Mucosa of descending colon (tissue), 3 donors: ENCODE results near the gene ZSWIM5. TPM values are rescaled to one million over a fixed set of nuclear protein-coding genes. Genes with fewer than 3 reads are reported as not detected.
A peak's percentile ranks its signal among the peaks of the same experiment; 100 is the strongest.
"Not testable (repeated sequence)": the region's sequence is repeated elsewhere in the genome, so short reads cannot be mapped to it uniquely, and the experiment has no call there.

Experiments
- ATAC-seq: fragments of 200-7000 bp; cut with Tn5 transposase; one replicate; pipeline ENCODE4 v1.9.1; 2020; ENCODE audit warnings: mild to moderate bottlenecking, moderate library complexity
- DNase-seq, 3 donors: peaks; one replicate each; pipeline ENCODE4 v3.0.0-alpha.2; 2020
- H3K36me3 ChIP-seq: fragments of 200-600 bp; one replicate; pipeline ENCODE4 v1.8.0; 2021; ENCODE audit warnings: low read depth, mild to moderate bottlenecking
- H3K4me1 ChIP-seq: fragments of 200-600 bp; one replicate; pipeline ENCODE4 v1.8.0; 2021; ENCODE audit warnings: low read depth, mild to moderate bottlenecking
- H3K4me3 ChIP-seq: fragments of 200-600 bp; one replicate; pipeline ENCODE4 v1.8.0; 2021; ENCODE audit warnings: mild to moderate bottlenecking
- H3K9me3 ChIP-seq: fragments of 200-600 bp; one replicate; pipeline ENCODE4 v1.8.0; 2021; ENCODE audit warnings: mild to moderate bottlenecking
- CTCF ChIP-seq: fragments of 200-600 bp; IDR thresholded peaks from one replicate; pipeline ENCODE4 v1.8.0; 2022; ENCODE audit warnings: antibody characterized with exemption, mild to moderate bottlenecking
- intact Hi-C, 2 donors: fragments of 100-400 bp; cut with DNase I in 1 of 2; cut with micrococcal nuclease in 1 of 2; formaldehyde crosslinking; loops; one replicate each; pipeline versions ENCODE4 v1.11.0 to v1.11.1; 2022; cut with DNase I, micrococcal nuclease
- total RNA-seq, 3 donors: library from RNA; stranded (reverse); fragmentation: NEBNext Ultra II Directional in 2 of 3; extraction: Animal tissue kit (Norgen Biotek cat#: 25700) in 2 of 3; gene quantifications; one replicate each; pipeline versions ENCODE4 v1.2.1 to v1.2.4, GENCODE V29; 2021 to 2023
- donor health status: DM: no; HTN: no; CAD: no; lungs with moderate emphysema.
- donor health status: DM: no; HTN: no; CAD: no.
- donor health status: DM: no; HTN: yes; CAD: no.

ZSWIM5 gene
- total RNA-seq, 3 donors from 2014 or later = 6.9 to 16.5 (median 10.1) TPM

- ATAC-seq (no peak), DNase-seq (no peak)
- H3K36me3 ChIP-seq = peaks cover 11% of the 10 kb centered on the region
- TF ChIP-seq CTCF = no peak
- no peaks in the 10 kb centered on the region for H3K9me3 ChIP-seq
- no peak overlapping the region for H3K4me3 ChIP-seq
- intact Hi-C loops = no loop called here
- H3K4me1 ChIP-seq = no peaks in the 10 kb centered on the region
These were observed 207.2 kb downstream of the ZSWIM5 start for GRCh38 chr1:44999232-44999631.

- H3K4me1 ChIP-seq = no peaks in the 10 kb centered on the region
- H3K9me3 ChIP-seq = no peaks in the 10 kb centered on the region
- intact Hi-C loops = no loop called here
- TF ChIP-seq CTCF = no peak
- ATAC-seq (no peak), DNase-seq (no peak)
- H3K36me3 ChIP-seq = no peaks in the 10 kb centered on the region
- H3K4me3 ChIP-seq = no peak overlapping the region
These were observed 210.8 kb downstream of the ZSWIM5 start for GRCh38 chr1:44995467-44996238.

- Histone ChIP-seq H3K4me1 (no peaks in the 10 kb centered on the region), H3K9me3 (no peaks in the 10 kb centered on the region), H3K36me3 (no peaks in the 10 kb centered on the region), H3K4me3 (no peak overlapping the region)
- TF ChIP-seq CTCF = no peak
- DNase-seq (no peak), ATAC-seq (no peak)
- intact Hi-C loops = no loop called here
These were observed 212.0 kb downstream of the ZSWIM5 start for GRCh38 chr1:44994309-44994898.

GRCh38 chr1:44988531-44989156 is 217.8 kb downstream of the ZSWIM5 start:
- Histone ChIP-seq H3K9me3 (no peaks in the 10 kb centered on the region), H3K4me3 (no peak overlapping the region), H3K36me3 (no peaks in the 10 kb centered on the region), H3K4me1 (peaks cover 7% of the 10 kb centered on the region)
- DNase-seq (no peak), ATAC-seq (no peak)
- intact Hi-C loops = no loop called here
- no peak for TF ChIP-seq CTCF

DNA sequence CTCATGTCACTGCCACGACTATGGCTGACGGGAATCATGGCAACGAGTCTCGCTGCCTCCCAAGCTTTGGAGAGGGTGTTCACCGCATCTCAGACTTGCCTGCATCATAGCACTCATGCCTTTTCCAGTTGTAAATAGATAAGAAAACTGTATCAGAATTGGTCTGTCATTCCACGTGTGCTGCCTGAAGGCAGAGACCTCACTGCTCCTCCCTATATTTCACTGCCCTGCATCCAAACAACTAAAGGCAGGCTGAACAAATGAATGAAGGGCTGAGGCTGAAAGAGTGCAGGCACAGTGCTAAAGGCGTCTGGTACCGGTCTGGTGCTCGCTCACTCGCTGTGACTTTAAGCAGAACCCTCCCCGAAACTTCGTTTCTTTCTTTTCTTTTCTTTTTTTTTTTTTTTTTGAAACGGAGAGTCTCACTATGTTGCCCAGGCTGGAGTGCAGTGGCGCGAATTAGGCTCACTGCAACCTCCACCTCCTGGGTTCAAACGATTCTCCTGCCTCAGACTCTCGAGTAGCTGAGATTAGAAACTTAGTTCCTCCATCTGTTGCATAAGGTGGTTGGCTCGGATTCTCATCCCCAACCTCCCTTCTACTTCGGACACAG is 220.6 kb downstream of the ZSWIM5 start:
- TF ChIP-seq CTCF = no peak
- intact Hi-C loops = no loop called here
- Histone ChIP-seq H3K36me3 (no peaks in the 10 kb centered on the region), H3K4me1 (peaks cover 7% of the 10 kb centered on the region), H3K4me3 (peak overlapping the region; percentile 41), H3K9me3 (no peaks in the 10 kb centered on the region)
- DNase-seq (no peak), ATAC-seq (peak; percentile 23)

DNA sequence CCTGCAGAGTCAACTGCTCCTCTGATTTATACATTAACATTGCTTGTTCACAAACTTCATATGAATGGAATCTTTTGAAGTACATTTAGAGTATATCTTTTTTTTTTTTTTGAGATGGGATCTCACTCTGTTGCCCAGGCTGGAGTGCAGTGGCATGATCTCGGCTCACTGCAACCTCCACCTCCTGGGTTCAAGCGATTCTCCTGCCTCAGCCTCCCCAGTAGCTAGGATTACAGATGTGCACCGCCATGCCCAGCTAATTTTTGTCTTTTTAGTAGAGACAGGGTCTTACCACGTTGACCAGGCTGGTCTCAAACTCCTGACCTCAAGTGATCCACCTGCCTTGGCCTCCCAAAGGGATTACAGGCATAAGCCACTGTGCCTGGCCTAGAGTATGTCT is 229.0 kb downstream of the ZSWIM5 start:
- H3K9me3 ChIP-seq, DNase-seq, intact Hi-C loops, H3K4me3 ChIP-seq, ATAC-seq, H3K36me3 ChIP-seq, H3K4me1 ChIP-seq: not testable (repeated sequence)
